GM23338 (cell line): ENCODE data around the gene TRPC4AP. TPM values are rescaled to one million over a fixed set of nuclear protein-coding genes. Genes with fewer than 3 reads are reported as not detected.

Experiments
- ATAC-seq: fragments of 200-7000 bp; cut with Tn5 transposase; 3 replicates; pipeline ENCODE4 v1.9.1; 2020
- DNase-seq: peaks from one replicate; pipeline ENCODE4 v3.0.0-alpha.2; 2015; ENCODE audit warnings: low spot score
- H2AFZ ChIP-seq: fragments of 200-600 bp; sonication (generic); 2 replicates; pipeline ENCODE4 v1.8.0; 2016; ENCODE audit warnings: antibody characterized with exemption, mild to moderate bottlenecking, moderate library complexity
- H3F3A ChIP-seq: fragments of 200-600 bp; sonication (generic); replicated peaks from 2 replicates; pipeline ENCODE4 v1.8.0; 2017; ENCODE audit warnings: antibody characterized with exemption, mixed run types, low read depth
- H3K27ac ChIP-seq: fragments of 200-600 bp; sonication (generic); 2 replicates; pipeline ENCODE4 v1.6.1; 2016; ENCODE audit warnings: low read depth
- H3K27me3 ChIP-seq: fragments of 200-600 bp; sonication (generic); 2 replicates; pipeline ENCODE4 v1.8.0; 2016; ENCODE audit warnings: mild to moderate bottlenecking, mixed run types, moderate library complexity; ENCODE audit not compliant: insufficient read depth
- H3K36me3 ChIP-seq: fragments of 200-600 bp; sonication (generic); 2 replicates; pipeline ENCODE4 v1.8.0; 2016; ENCODE audit warnings: mild to moderate bottlenecking; ENCODE audit not compliant: insufficient read depth
- H3K4me1 ChIP-seq: fragments of 200-600 bp; sonication (generic); 2 replicates; pipeline ENCODE4 v1.8.0; 2016; ENCODE audit warnings: mild to moderate bottlenecking, moderate library complexity; ENCODE audit not compliant: insufficient read depth
- H3K4me2 ChIP-seq: fragments of 200-600 bp; sonication (generic); 2 replicates; pipeline ENCODE4 v1.7.1; 2017; ENCODE audit warnings: mixed run types
- H3K4me3 ChIP-seq: fragments of 200-600 bp; sonication (generic); 2 replicates; pipeline ENCODE4 v1.6.1; 2016; ENCODE audit warnings: mixed run types
- H3K79me2 ChIP-seq: fragments of 200-600 bp; sonication (generic); replicated peaks from 2 replicates; pipeline ENCODE4 v1.8.0; 2017; ENCODE audit warnings: mild to moderate bottlenecking; ENCODE audit not compliant: insufficient read depth
- H3K9me2 ChIP-seq: fragments of 200-600 bp; sonication (generic); 2 replicates; pipeline ENCODE4 v1.8.0; 2017; ENCODE audit not compliant: insufficient read depth
- H4K20me1 ChIP-seq: fragments of 200-600 bp; sonication (generic); replicated peaks from 2 replicates; pipeline ENCODE4 v1.8.0; 2017; ENCODE audit warnings: mild to moderate bottlenecking; ENCODE audit not compliant: insufficient read depth
- H3K27ac Mint-ChIP-seq: 2 replicates; pipeline ENCODE4 v1.8.0; 2020; ENCODE audit warnings: inconsistent platforms, mild to moderate bottlenecking, moderate library complexity, mixed read lengths
- H3K27me3 Mint-ChIP-seq: 3 replicates; pipeline ENCODE4 v1.8.0; 2022; ENCODE audit warnings: low read depth, mild to moderate bottlenecking, moderate library complexity, mixed read lengths, inconsistent platforms; ENCODE audit not compliant: insufficient read depth, poor library complexity
- H3K36me3 Mint-ChIP-seq: 3 replicates; pipeline ENCODE4 v1.8.0; 2021; ENCODE audit warnings: low read depth, mild to moderate bottlenecking, inconsistent platforms, moderate library complexity, mixed read lengths
- H3K4me1 Mint-ChIP-seq: 3 replicates; pipeline ENCODE4 v1.8.0; 2020; ENCODE audit warnings: mild to moderate bottlenecking, inconsistent platforms, mixed read lengths
- H3K4me3 Mint-ChIP-seq: 3 replicates; pipeline ENCODE4 v1.8.0; 2021; ENCODE audit warnings: moderate library complexity, mild to moderate bottlenecking, inconsistent platforms, mixed read lengths
- H3K9me3 Mint-ChIP-seq: 3 replicates; pipeline ENCODE4 v1.8.0; 2020; ENCODE audit warnings: moderate library complexity, mild to moderate bottlenecking, inconsistent platforms, mixed read lengths
- CREB1 ChIP-seq: fragments of 250-450 bp; sonication (Bioruptor Pico); IDR thresholded peaks from 2 replicates; pipeline ENCODE4 v1.5.0; 2020; ENCODE audit warnings: low read depth, mild to moderate bottlenecking, moderate library complexity
- ETS1 ChIP-seq: IDR thresholded peaks from 2 replicates; pipeline ENCODE4 v1.6.1; 2016; ENCODE audit warnings: antibody characterized with exemption
- EZH2 ChIP-seq: fragments of 200-600 bp; sonication (generic); IDR thresholded peaks from one replicate; pipeline ENCODE4 v1.8.0; 2017; ENCODE audit warnings: antibody characterized with exemption, mild to moderate bottlenecking, low read depth; ENCODE audit not compliant: unreplicated experiment
- REST ChIP-seq: IDR thresholded peaks from one replicate; pipeline ENCODE4 v1.6.1; 2018; ENCODE audit warnings: antibody characterized with exemption; ENCODE audit not compliant: unreplicated experiment
- ZNF114 ChIP-seq: fragments of 250-450 bp; sonication (Bioruptor Pico); IDR thresholded peaks from 2 replicates; pipeline ENCODE4 v1.5.0; 2020; ENCODE audit warnings: mild to moderate bottlenecking, moderate library complexity
- ZNF331 ChIP-seq: fragments of 250-450 bp; sonication (Bioruptor Pico); IDR thresholded peaks from 2 replicates; pipeline ENCODE4 v1.5.0; 2020; ENCODE audit warnings: low read depth, mild to moderate bottlenecking, moderate library complexity
- polyA plus RNA-seq: library from polyadenylated mRNA; unstranded; fragments of >200 nt; fragmentation: Nextera tagmentation; extraction: Ambion mirVana; gene quantifications from 2 replicates; pipeline ENCODE4 v1.2.1, GENCODE V29; 2016
- total RNA-seq: library from RNA; depleted of rRNA; stranded (reverse); fragments of >200 nt; shearing (Covaris generic); gene quantifications from 2 replicates; pipeline ENCODE4 v1.2.3, GENCODE V29; 2014

Gene TRPC4AP
- total and polyA plus RNA-seq, 2 experiments from 2014 or later, result 48.8 to 89.5 TPM

- Histone ChIP-seq H3K27me3 (no peaks in the 10 kb centered on the region), H3K9me2 (no peaks in the 10 kb centered on the region), H3K4me3 (no peak overlapping the region), H3K4me1 (no peaks in the 10 kb centered on the region), H2AFZ (no peak overlapping the region), H4K20me1 (peaks cover 3% of the 10 kb centered on the region; the same call in 1 of the 2 replicates), H3K27ac (no peak overlapping the region), H3F3A (no peaks in the 10 kb centered on the region), H3K79me2 (no peaks in the 10 kb centered on the region), H3K4me2 (no peak overlapping the region), H3K36me3 (peaks cover 15% of the 10 kb centered on the region)
- H3K9me3 Mint-ChIP-seq, result no peaks in the 10 kb centered on the region
- no peak for ATAC-seq
- H3K27ac Mint-ChIP-seq, result no peak overlapping the region
- DNase-seq, result no peak
- H3K36me3 Mint-ChIP-seq, result peaks cover 27% of the 10 kb centered on the region
- no peak for TF ChIP-seq EZH2
- H3K27me3 Mint-ChIP-seq, result peaks cover 2% of the 10 kb centered on the region
- H3K4me1 Mint-ChIP-seq, result no peaks in the 10 kb centered on the region
- H3K4me3 Mint-ChIP-seq, result no peak overlapping the region
These were observed 30.3 kb upstream of the TRPC4AP start for GRCh38 chr20:35122756-35123405.

- TF ChIP-seq EZH2 (no peak), ETS1 (no peak), ZNF331 (CRISPR knock-in tag) (no peak)
- DNase-seq (no peak), ATAC-seq (no peak)
- Histone ChIP-seq H3K4me2 (no peak overlapping the region), H3F3A (no peaks in the 10 kb centered on the region), H3K4me3 (no peak overlapping the region), H3K27me3 (no peaks in the 10 kb centered on the region), H3K36me3 (peaks cover 17% of the 10 kb centered on the region), H4K20me1 (peaks cover 2% of the 10 kb centered on the region; the same call in 1 of the 2 replicates), H3K27ac (no peak overlapping the region), H2AFZ (no peak overlapping the region), H3K4me1 (no peaks in the 10 kb centered on the region), H3K9me2 (no peaks in the 10 kb centered on the region), H3K79me2 (no peaks in the 10 kb centered on the region)
- H3K4me1 Mint-ChIP-seq, result no peaks in the 10 kb centered on the region
- H3K9me3 Mint-ChIP-seq, result no peaks in the 10 kb centered on the region
- no peak overlapping the region for H3K27ac Mint-ChIP-seq
- H3K36me3 Mint-ChIP-seq, result peaks cover 26% of the 10 kb centered on the region
- H3K27me3 Mint-ChIP-seq, result peaks cover 2% of the 10 kb centered on the region
- H3K4me3 Mint-ChIP-seq, result no peak overlapping the region
These were observed 28.6 kb upstream of the TRPC4AP start for GRCh38 chr20:35121186-35121585.

GRCh38 chr20:35120012-35120701 lies 27.6 kb upstream of the TRPC4AP start:
- H2AFZ ChIP-seq, result no peak overlapping the region
- H4K20me1 ChIP-seq, result no peaks in the 10 kb centered on the region
- no peaks in the 10 kb centered on the region for H3F3A ChIP-seq
- Mint-ChIP-seq H3K4me3 (no peak overlapping the region), H3K9me3 (no peaks in the 10 kb centered on the region), H3K27ac (no peak overlapping the region), H3K4me1 (no peaks in the 10 kb centered on the region), H3K36me3 (peaks cover 25% of the 10 kb centered on the region), H3K27me3 (peaks cover 2% of the 10 kb centered on the region)
- no peak overlapping the region for H3K27ac ChIP-seq
- H3K9me2 ChIP-seq, result no peaks in the 10 kb centered on the region
- ATAC-seq (no peak), DNase-seq (no peak)
- no peak overlapping the region for H3K4me2 ChIP-seq
- H3K27me3 ChIP-seq, result no peaks in the 10 kb centered on the region
- H3K4me1 ChIP-seq, result no peaks in the 10 kb centered on the region
- no peaks in the 10 kb centered on the region for H3K79me2 ChIP-seq
- H3K36me3 ChIP-seq, result peaks cover 17% of the 10 kb centered on the region
- H3K4me3 ChIP-seq, result no peak overlapping the region
- TF ChIP-seq CREB1 (CRISPR knock-in tag) (no peak), REST (no peak), ZNF114 (CRISPR knock-in tag) (no peak), ETS1 (no peak)
